Skeletal muscle satellite cell (primary cell): Measurements from ENCODE around the gene CLN5. TPM values are rescaled to one million over a fixed set of nuclear protein-coding genes. Genes with fewer than 3 reads are reported as not detected.
"Not testable (repeated sequence)": the region's sequence is repeated elsewhere in the genome, so short reads cannot be mapped to it uniquely, and the experiment has no call there.

Experiments used
- H3K27me3 ChIP-seq: 2 replicates; pipeline ENCODE4 v1.7.0; 2013; ENCODE audit warnings: low read length; ENCODE audit not compliant: control insufficient read depth, insufficient read depth
- H3K36me3 ChIP-seq: 2 replicates; pipeline ENCODE4 v1.7.0; 2013; ENCODE audit warnings: mild to moderate bottlenecking, control low read depth, low read length; ENCODE audit not compliant: insufficient read depth
- H3K4me1 ChIP-seq: 2 replicates; pipeline ENCODE4 v1.7.0; 2013; ENCODE audit warnings: low read length; ENCODE audit not compliant: control insufficient read depth, insufficient read depth
- H3K4me2 ChIP-seq: 2 replicates; pipeline ENCODE4 v1.7.0; 2013; ENCODE audit warnings: mild to moderate bottlenecking, low read length
- H3K4me3 ChIP-seq: 2 replicates; pipeline ENCODE4 v1.7.0; 2013; ENCODE audit warnings: low read length
- H3K9ac ChIP-seq: 2 replicates; pipeline ENCODE4 v1.7.0; 2013; ENCODE audit warnings: mild to moderate bottlenecking, low read depth, low read length, moderate library complexity
- H3K9me3 ChIP-seq: replicated peaks from 2 replicates; pipeline ENCODE4 v1.7.0; 2013; ENCODE audit warnings: mild to moderate bottlenecking, control low read depth, low read length
- total RNA-seq: library from RNA; depleted of rRNA; stranded (reverse); fragments of >200 nt; gene quantifications from 2 replicates; pipeline ENCODE4 v1.2.3, GENCODE V29; 2012; rRNA removed

The CLN5 gene
- 19.8 and 22.7 TPM in 2 replicates for total RNA-seq

GRCh38 chr13:76991796-76992547, at the start of gene CLN5:
Gene CLN5, plus strand, starts transcription at chr13:76992081. Its CDS starts 18 bp downstream, at chr13:76992099.
- Histone ChIP-seq H3K36me3 (peaks cover 11% of the 10 kb centered on the region), H3K9ac (peak within 1 kb of the TSS; percentile 90), H3K4me1 (peaks cover 25% of the 10 kb centered on the region), H3K9me3 (no peaks in the 10 kb centered on the region), H3K4me2 (peak within 1 kb of the TSS; percentile 88), H3K4me3 (peak within 1 kb of the TSS; percentile 81), H3K27me3 (peaks cover 7% of the 10 kb centered on the region)

- Histone ChIP-seq H3K4me2 (no peak overlapping the region), H3K9ac (no peak overlapping the region), H3K36me3 (no peaks in the 10 kb centered on the region), H3K4me1 (peaks cover 27% of the 10 kb centered on the region), H3K9me3 (no peaks in the 10 kb centered on the region), H3K27me3 (no peaks in the 10 kb centered on the region), H3K4me3 (no peak overlapping the region)
Observed at GRCh38 chr13:76942363-76942762, 49.5 kb upstream of the CLN5 start.

GRCh38 chr13:76943646-76944045, 48.2 kb upstream of the CLN5 start:
- Histone ChIP-seq H3K4me1 (peaks cover 21% of the 10 kb centered on the region), H3K27me3 (no peaks in the 10 kb centered on the region), H3K9me3 (no peaks in the 10 kb centered on the region), H3K4me3 (no peak overlapping the region), H3K36me3 (no peaks in the 10 kb centered on the region), H3K4me2 (no peak overlapping the region), H3K9ac (no peak overlapping the region)

- Histone ChIP-seq H3K4me2 (peak overlapping the region; percentile 62), H3K9ac (no peak overlapping the region), H3K4me3 (no peak overlapping the region), H3K9me3 (no peaks in the 10 kb centered on the region), H3K27me3 (no peaks in the 10 kb centered on the region), H3K4me1 (peaks cover 14% of the 10 kb centered on the region), H3K36me3 (no peaks in the 10 kb centered on the region)
Observed at GRCh38 chr13:76944456-76944855, 47.4 kb upstream of the CLN5 start.

- Histone ChIP-seq H3K9ac (no peak within 1 kb of the TSS), H3K27me3 (peaks cover 18% of the 10 kb centered on the region), H3K4me1 (peaks cover 11% of the 10 kb centered on the region), H3K4me3 (no peak within 1 kb of the TSS), H3K36me3 (no peaks in the 10 kb centered on the region), H3K9me3 (no peaks in the 10 kb centered on the region), H3K4me2 (no peak within 1 kb of the TSS)
Observed at GRCh38 chr13:76948149-76948548, 43.7 kb upstream of the CLN5 start, which contains the start of gene ACOD1. Gene ACOD1, plus strand, starts transcription at chr13:76948511. Its CDS starts 48 bp downstream, at chr13:76948559.

GRCh38 chr13:76950101-76950500, 41.8 kb upstream of the CLN5 start:
- H3K9me3 ChIP-seq = no peaks in the 10 kb centered on the region
- H3K36me3 ChIP-seq = no peaks in the 10 kb centered on the region
- H3K4me1 ChIP-seq = no peaks in the 10 kb centered on the region
- H3K4me2 ChIP-seq = no peak overlapping the region
- H3K9ac ChIP-seq = no peak overlapping the region
- no peak overlapping the region for H3K4me3 ChIP-seq
- peaks cover 33% of the 10 kb centered on the region for H3K27me3 ChIP-seq

GRCh38 chr13:76953968-76954367, 37.9 kb upstream of the CLN5 start:
- Histone ChIP-seq H3K4me1 (no peaks in the 10 kb centered on the region), H3K9me3 (no peaks in the 10 kb centered on the region), H3K4me2 (no peak overlapping the region), H3K36me3 (no peaks in the 10 kb centered on the region), H3K4me3 (no peak overlapping the region), H3K9ac (no peak overlapping the region), H3K27me3 (peaks cover 39% of the 10 kb centered on the region)

- Histone ChIP-seq H3K4me3 (no peak overlapping the region), H3K27me3 (peaks cover 39% of the 10 kb centered on the region), H3K9ac (no peak overlapping the region), H3K36me3 (no peaks in the 10 kb centered on the region), H3K9me3 (peaks cover 3% of the 10 kb centered on the region), H3K4me2 (no peak overlapping the region), H3K4me1 (no peaks in the 10 kb centered on the region)
Observed at GRCh38 chr13:76954538-76954937, 37.3 kb upstream of the CLN5 start.

GRCh38 chr13:76955193-76955592, 36.7 kb upstream of the CLN5 start:
- no peak overlapping the region for H3K4me2 ChIP-seq
- H3K9ac ChIP-seq = no peak overlapping the region
- no peak overlapping the region for H3K4me3 ChIP-seq
- peaks cover 38% of the 10 kb centered on the region for H3K27me3 ChIP-seq
- peaks cover 4% of the 10 kb centered on the region for H3K9me3 ChIP-seq
- no peaks in the 10 kb centered on the region for H3K36me3 ChIP-seq
- no peaks in the 10 kb centered on the region for H3K4me1 ChIP-seq

- H3K9ac ChIP-seq = no peak overlapping the region
- no peaks in the 10 kb centered on the region for H3K36me3 ChIP-seq
- H3K9me3 ChIP-seq = peaks cover 4% of the 10 kb centered on the region
- H3K4me3 ChIP-seq = no peak overlapping the region
- H3K4me1 ChIP-seq = no peaks in the 10 kb centered on the region
- H3K4me2 ChIP-seq = no peak overlapping the region
- H3K27me3 ChIP-seq = peaks cover 33% of the 10 kb centered on the region
Observed at GRCh38 chr13:76955661-76956060, 36.2 kb upstream of the CLN5 start.

GRCh38 chr13:76958841-76959432, 32.9 kb upstream of the CLN5 start:
- H3K36me3 ChIP-seq = no peaks in the 10 kb centered on the region
- no peak overlapping the region for H3K4me3 ChIP-seq
- peaks cover 13% of the 10 kb centered on the region for H3K27me3 ChIP-seq
- H3K4me1 ChIP-seq = no peaks in the 10 kb centered on the region
- no peak overlapping the region for H3K4me2 ChIP-seq
- no peak overlapping the region for H3K9ac ChIP-seq
- H3K9me3 ChIP-seq = peaks cover 4% of the 10 kb centered on the region

- not testable (repeated sequence) for H3K4me2 ChIP-seq, H3K36me3 ChIP-seq, H3K9ac ChIP-seq, H3K4me1 ChIP-seq, H3K9me3 ChIP-seq, H3K27me3 ChIP-seq, H3K4me3 ChIP-seq
Observed at GRCh38 chr13:76959734-76960133, 32.1 kb upstream of the CLN5 start.
